ENCODE data around the gene BCAP31.

DNA sequence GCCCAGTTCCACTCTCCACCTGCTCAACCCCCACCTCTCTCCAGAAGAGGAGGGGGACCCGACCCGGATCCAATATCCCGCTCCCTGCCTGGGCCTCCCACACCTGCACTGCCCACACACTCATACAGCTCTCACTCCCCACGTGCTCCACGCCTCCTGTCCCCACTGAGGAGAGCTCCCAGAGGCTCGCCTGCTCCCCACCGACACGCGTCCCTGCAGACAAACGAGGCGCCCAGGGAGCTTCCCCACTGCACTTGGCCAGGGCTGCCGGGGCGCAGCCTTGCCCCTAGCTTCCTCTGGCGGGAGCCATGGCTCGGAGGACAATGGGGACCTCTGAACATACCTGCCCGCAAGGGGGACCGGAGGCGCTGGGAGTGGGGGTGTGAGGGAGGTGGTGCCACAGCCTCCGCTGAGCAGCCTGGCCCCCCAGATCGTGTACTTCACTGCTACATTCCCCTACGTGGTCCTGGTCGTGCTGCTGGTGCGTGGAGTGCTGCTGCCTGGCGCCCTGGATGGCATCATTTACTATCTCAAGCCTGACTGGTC lies 31.5 kb downstream of the BCAP31 start:
- TF ChIP-seq, protein P1, sequence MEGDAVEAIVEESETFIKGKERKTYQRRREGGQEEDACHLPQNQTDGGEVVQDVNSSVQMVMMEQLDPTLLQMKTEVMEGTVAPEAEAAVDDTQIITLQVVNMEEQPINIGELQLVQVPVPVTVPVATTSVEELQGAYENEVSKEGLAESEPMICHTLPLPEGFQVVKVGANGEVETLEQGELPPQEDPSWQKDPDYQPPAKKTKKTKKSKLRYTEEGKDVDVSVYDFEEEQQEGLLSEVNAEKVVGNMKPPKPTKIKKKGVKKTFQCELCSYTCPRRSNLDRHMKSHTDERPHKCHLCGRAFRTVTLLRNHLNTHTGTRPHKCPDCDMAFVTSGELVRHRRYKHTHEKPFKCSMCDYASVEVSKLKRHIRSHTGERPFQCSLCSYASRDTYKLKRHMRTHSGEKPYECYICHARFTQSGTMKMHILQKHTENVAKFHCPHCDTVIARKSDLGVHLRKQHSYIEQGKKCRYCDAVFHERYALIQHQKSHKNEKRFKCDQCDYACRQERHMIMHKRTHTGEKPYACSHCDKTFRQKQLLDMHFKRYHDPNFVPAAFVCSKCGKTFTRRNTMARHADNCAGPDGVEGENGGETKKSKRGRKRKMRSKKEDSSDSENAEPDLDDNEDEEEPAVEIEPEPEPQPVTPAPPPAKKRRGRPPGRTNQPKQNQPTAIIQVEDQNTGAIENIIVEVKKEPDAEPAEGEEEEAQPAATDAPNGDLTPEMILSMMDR (conservative IDR thresholded peaks at IDR 0.05; ENCODE audit: low read length), result no peak
- no peak for TF ChIP-seq EZH2phosphoT487 (IDR thresholded peaks at IDR 0.05; ENCODE audit: borderline replicate concordance, low read depth, low read length)

Measured in OCI-LY7 (cell line).